NCI-H345 treated with DMSO at 0.1 percent for 48 hours (cell line): Measurements from ENCODE around the gene CCDC60.
A peak's percentile ranks its signal among the peaks of the same experiment; 100 is the strongest.

Experiments
- DNase-seq: peaks from one replicate; lab custom pipeline; 2025; ENCODE audit not compliant: unreplicated experiment; lab: John Stamatoyannopoulos, UW

Gene CCDC60

GRCh38 chr12:119440803-119441360, 106.4 kb downstream of the CCDC60 start:
- DNase-seq, result no peak

GRCh38 chr12:119444462-119445044, 110.0 kb downstream of the CCDC60 start:
- peak; percentile 38 for DNase-seq

- DNase-seq, result no peak
These were observed 111.9 kb downstream of the CCDC60 start for GRCh38 chr12:119446459-119446858.

- DNase-seq, result no peak
These were observed 112.6 kb downstream of the CCDC60 start for GRCh38 chr12:119447126-119447525.

- no peak for DNase-seq
These were observed 113.1 kb downstream of the CCDC60 start for GRCh38 chr12:119447618-119448017.

GRCh38 chr12:119448611-119449131, 114.1 kb downstream of the CCDC60 start:
- DNase-seq, result no peak

GRCh38 chr12:119450771-119451170, 116.2 kb downstream of the CCDC60 start:
- DNase-seq, result no peak

- no peak for DNase-seq
These were observed 122.3 kb downstream of the CCDC60 start for GRCh38 chr12:119456824-119457223.

- no peak for DNase-seq
These were observed 122.7 kb downstream of the CCDC60 start for GRCh38 chr12:119457271-119457670.

- DNase-seq, result no peak
These were observed 125.0 kb downstream of the CCDC60 start for GRCh38 chr12:119459481-119459880.

GRCh38 chr12:119460876-119461275, 126.3 kb downstream of the CCDC60 start:
- no peak for DNase-seq

GRCh38 chr12:119461636-119462214, 127.2 kb downstream of the CCDC60 start:
- no peak for DNase-seq

GRCh38 chr12:119463211-119463926, 128.8 kb downstream of the CCDC60 start:
- DNase-seq, result no peak

- DNase-seq, result no peak
These were observed 133.8 kb downstream of the CCDC60 start for GRCh38 chr12:119468296-119468695.

- DNase-seq, result no peak
These were observed 141.1 kb downstream of the CCDC60 start for GRCh38 chr12:119475650-119476049.

GRCh38 chr12:119476951-119477350, 142.4 kb downstream of the CCDC60 start:
- no peak for DNase-seq

- DNase-seq, result no peak
These were observed 144.6 kb downstream of the CCDC60 start for GRCh38 chr12:119479121-119479561.

GRCh38 chr12:119480551-119480950, 146.0 kb downstream of the CCDC60 start:
- DNase-seq, result no peak

GRCh38 chr12:119486599-119487154, 152.1 kb downstream of the CCDC60 start:
- DNase-seq, result no peak

GRCh38 chr12:119491814-119492213, 157.3 kb downstream of the CCDC60 start:
- DNase-seq, result no peak

GRCh38 chr12:119500209-119500608, 165.7 kb downstream of the CCDC60 start:
- no peak for DNase-seq
